HCT116 (cell line): Measurements from ENCODE around the gene NF1. TPM values are rescaled to one million over a fixed set of nuclear protein-coding genes. Genes with fewer than 3 reads are reported as not detected.

ENCODE experiments used
- ATAC-seq: fragments of 200-7000 bp; cut with Tn5 transposase; 2 replicates; pipeline ENCODE4 v1.9.1; 2020; ENCODE audit warnings: mild to moderate bottlenecking, moderate library complexity
- BruUV-seq: library from RNA; stranded (reverse); fragments of 400-500 nt; replicated peaks from 2 replicates; lab custom pipeline; 2021; lab: Mats Ljungman, UMichigan
- CTCF ChIA-PET: fragments of 300-600 bp; sonication (Branson Sonifier 250); formaldehyde crosslinking; loops from one replicate; lab custom pipeline; 2021; ENCODE audit warnings: antibody characterized with exemption; lab: Charles Lee
- POLR2A ChIA-PET: fragments of 300-600, 350-600 bp; sonication (Branson Sonifier 250); formaldehyde crosslinking; loops from one replicate; lab custom pipeline; 2021; ENCODE audit warnings: antibody characterized with exemption; lab: Charles Lee
- RAD21 ChIA-PET, 2 experiments: fragments of 300-600 bp; sonication (Branson Sonifier 250); formaldehyde crosslinking; loops; one replicate each; lab custom pipeline; 2023; ENCODE audit warnings: low total read pairs in 2 of 2; ENCODE audit not compliant: uncharacterized antibody in 2 of 2, unreplicated experiment in 2 of 2, low non-redundant PET in 1 of 2; lab: Charles Lee
- DNase-seq: peaks from one replicate; pipeline ENCODE4 v3.0.0-alpha.2; 2010; ENCODE audit warnings: low read depth, low spot score
- H2AFZ ChIP-seq: fragments of 200-600 bp; shearing (Covaris generic), sonication (generic); 2 replicates; pipeline ENCODE4 v1.6.1; 2017; ENCODE audit warnings: low read depth, mixed run types, mixed read lengths, antibody characterized with exemption, low read length; ENCODE audit not compliant: poor library complexity, severe bottlenecking
- H3K27ac ChIP-seq: 2 replicates; pipeline ENCODE4 v1.5.1; 2012; ENCODE audit warnings: low read depth, low read length
- H3K27me3 ChIP-seq: fragments of 200-600 bp; sonication (generic); 2 replicates; pipeline ENCODE4 v1.6.1; 2016; ENCODE audit warnings: mixed run types, low read length, mixed read lengths; ENCODE audit not compliant: insufficient read depth
- H3K36me3 ChIP-seq, 2 experiments: fragments of 200-500 bp in 1 of 2; fragments of 200-600 bp in 1 of 2; sonication (Bioruptor generic) in 1 of 2; sonication (generic) in 1 of 2; 2 replicates each; pipeline versions ENCODE4 v1.5.1 to v1.6.1; 2014 to 2016; ENCODE audit warnings: low read length in 2 of 2, inconsistent platforms in 1 of 2, mixed read lengths in 1 of 2, mixed run types in 1 of 2; ENCODE audit not compliant: insufficient read depth in 2 of 2, control insufficient read depth in 1 of 2
- H3K4me1 ChIP-seq, 2 experiments: fragments of 200-600 bp in 1 of 2; sonication (generic) in 1 of 2; 2 replicates each; pipeline versions ENCODE4 v1.5.1 to v1.6.1; 2012 to 2017; ENCODE audit warnings: low read length in 2 of 2, inconsistent platforms in 1 of 2, mild to moderate bottlenecking in 1 of 2, mixed read lengths in 1 of 2, mixed run types in 1 of 2, moderate library complexity in 1 of 2; ENCODE audit not compliant: insufficient read depth in 2 of 2, control insufficient read depth in 1 of 2
- H3K4me2 ChIP-seq: fragments of 200-600 bp; sonication (generic); 2 replicates; pipeline ENCODE4 v1.6.1; 2017; ENCODE audit warnings: mixed run types, low read length, mixed read lengths
- H3K4me3 ChIP-seq, 2 experiments: fragments of 200-600 bp in 1 of 2; sonication (generic) in 1 of 2; replicated peaks in 1 of 2; 2 replicates each; pipeline ENCODE4 v1.5.1; 2011 to 2016; ENCODE audit warnings: low read length in 2 of 2, control low read depth in 1 of 2, low read depth in 1 of 2, mild to moderate bottlenecking in 1 of 2, mixed read lengths in 1 of 2, mixed run types in 1 of 2
- H3K79me2 ChIP-seq: fragments of 200-600 bp; sonication (generic); 2 replicates; pipeline ENCODE4 v1.6.1; 2017; ENCODE audit warnings: mild to moderate bottlenecking, mixed run types, low read length, moderate library complexity, mixed read lengths; ENCODE audit not compliant: insufficient read depth
- H3K9ac ChIP-seq: fragments of 200-600 bp; sonication (generic); 2 replicates; pipeline ENCODE4 v1.6.1; 2016; ENCODE audit warnings: low read length, mixed read lengths
- H3K9me2 ChIP-seq: fragments of 200-600 bp; sonication (generic), shearing (Covaris generic); 2 replicates; pipeline ENCODE4 v1.6.1; 2017; ENCODE audit warnings: mixed run types, mild to moderate bottlenecking, moderate library complexity; ENCODE audit not compliant: insufficient read depth
- H3K9me3 ChIP-seq, 2 experiments: fragments of 200-500 bp in 1 of 2; fragments of 200-600 bp in 1 of 2; sonication (Bioruptor generic) in 1 of 2; sonication (generic) in 1 of 2; 2 replicates each; pipeline ENCODE4 v1.6.1; 2014 to 2017; ENCODE audit warnings: low read length in 2 of 2, mixed read lengths in 2 of 2, inconsistent platforms in 1 of 2, low read depth in 1 of 2, mild to moderate bottlenecking in 1 of 2, mixed run types in 1 of 2, moderate library complexity in 1 of 2; ENCODE audit not compliant: control insufficient read depth in 1 of 2, insufficient read depth in 1 of 2
- H4K20me1 ChIP-seq: fragments of 200-600 bp; sonication (generic), shearing (Covaris generic); 2 replicates; pipeline ENCODE4 v1.6.1; 2017; ENCODE audit warnings: mixed run types, mild to moderate bottlenecking, moderate library complexity; ENCODE audit not compliant: insufficient read depth
- CBX3 ChIP-seq: IDR thresholded peaks from 2 replicates; pipeline ENCODE4 v1.6.1; 2012; ENCODE audit warnings: low read depth
- CTCF ChIP-seq, 3 experiments: fragments of 200-600 bp in 1 of 3; sonication (generic) in 1 of 3; IDR thresholded peaks in 2 of 3; conservative IDR thresholded peaks in 1 of 3; 2 replicates each; pipeline ENCODE4 v1.5.1; 2012 to 2017; ENCODE audit warnings: low read depth in 2 of 3, low read length in 2 of 3, antibody characterized with exemption in 1 of 3, borderline replicate concordance in 1 of 3, control low read depth in 1 of 3, mild to moderate bottlenecking in 1 of 3, mixed read lengths in 1 of 3, mixed run types in 1 of 3, moderate library complexity in 1 of 3; ENCODE audit not compliant: insufficient read depth in 1 of 3
- EGR1 ChIP-seq: IDR thresholded peaks from 2 replicates; pipeline ENCODE4 v1.6.1; 2012; ENCODE audit warnings: low read depth
- EZH2 ChIP-seq: fragments of 200-600 bp; sonication (generic); IDR thresholded peaks from 2 replicates; pipeline ENCODE4 v1.6.1; 2017; ENCODE audit warnings: antibody characterized with exemption, mixed run types
- POLR2A ChIP-seq: IDR thresholded peaks from 2 replicates; pipeline ENCODE4 v1.7.0; 2011; ENCODE audit warnings: borderline replicate concordance; ENCODE audit not compliant: insufficient read depth, insufficient read length; ENCODE audit errors: extremely low read depth
- POLR2AphosphoS5 ChIP-seq: IDR thresholded peaks from 2 replicates; pipeline ENCODE4 v1.6.1; 2011; ENCODE audit warnings: mild to moderate bottlenecking, low read depth, low read length, moderate library complexity
- RAD21 ChIP-seq: IDR thresholded peaks from 2 replicates; pipeline ENCODE4 v1.6.1; 2012; ENCODE audit warnings: low read depth, mild to moderate bottlenecking
- REST ChIP-seq: IDR thresholded peaks from 2 replicates; pipeline ENCODE4 v1.6.1; 2012; ENCODE audit warnings: low read depth
- SP1 ChIP-seq: IDR thresholded peaks from 2 replicates; pipeline ENCODE4 v1.6.1; 2012; ENCODE audit warnings: low read depth
- SRF ChIP-seq: IDR thresholded peaks from 2 replicates; pipeline ENCODE4 v1.6.1; 2012; ENCODE audit warnings: low read depth
- TCF7L2 ChIP-seq: IDR thresholded peaks from 2 replicates; pipeline ENCODE4 v1.7.0; 2011; ENCODE audit warnings: borderline replicate concordance, inconsistent platforms; ENCODE audit not compliant: insufficient read depth, insufficient read length; ENCODE audit errors: extremely low read depth
- ZBTB33 ChIP-seq: IDR thresholded peaks from 2 replicates; pipeline ENCODE4 v1.6.1; 2011; ENCODE audit warnings: mild to moderate bottlenecking, low read length, moderate library complexity; ENCODE audit not compliant: insufficient replicate concordance; ENCODE audit errors: extremely low read depth
- ZNF274 ChIP-seq: fragments of 200-500 bp; sonication (Bioruptor generic); IDR thresholded peaks from 2 replicates; pipeline ENCODE4 v1.6.1; 2014; ENCODE audit warnings: mild to moderate bottlenecking, low read depth, low read length, inconsistent platforms
- intact Hi-C: fragments of 100-400 bp; cut with micrococcal nuclease; formaldehyde crosslinking; loops from 2 replicates; pipeline ENCODE4 v1.10.0; 2022
- total RNA-seq: library from RNA; stranded (reverse); gene quantifications from one replicate; pipeline ENCODE4 v1.2.1, GENCODE V29; 2021; ENCODE audit not compliant: unreplicated experiment

The NF1 gene
- total RNA-seq, 1 experiment from 2014 or later: 20.8 TPM

- no peak overlapping the region for H3K27ac ChIP-seq
- intact Hi-C loops: no loop called here
- H3K27me3 ChIP-seq: no peaks in the 10 kb centered on the region
- CTCF ChIA-PET: no interaction called here
- no peaks in the 10 kb centered on the region for H3K4me1 ChIP-seq
- H3K79me2 ChIP-seq: no peaks in the 10 kb centered on the region
- H2AFZ ChIP-seq: no peak overlapping the region
- no peaks in the 10 kb centered on the region for H3K9me2 ChIP-seq
- no peak overlapping the region for H3K4me2 ChIP-seq
- POLR2A ChIA-PET: no interaction called here
- no peaks in the 10 kb centered on the region for H4K20me1 ChIP-seq
- RAD21 ChIA-PET: no interaction called here
- no peak overlapping the region for H3K4me3 ChIP-seq
- no peaks in the 10 kb centered on the region; a peak in 1 of 4 replicates for H3K36me3 ChIP-seq
- no peak overlapping the region for H3K9ac ChIP-seq
- BruUV-seq: no TSS peak
- ATAC-seq: no peak
- no peak for DNase-seq
- TF ChIP-seq CTCF (IDR thresholded peaks at IDR 0.05 in 2 of 3, conservative IDR thresholded peaks at IDR 0.05 in 1 of 3; ENCODE audit: borderline replicate concordance in 1 of 3, insufficient read depth in 1 of 3, low read depth in 2 of 3, low read length in 2 of 3): no peak
- TF ChIP-seq POLR2A: no peak
- no peak for TF ChIP-seq SP1
- TF ChIP-seq CBX3: no peak
- TF ChIP-seq EZH2: no peak
- no peak for TF ChIP-seq POLR2AphosphoS5
- no peak for TF ChIP-seq REST
- TF ChIP-seq ZBTB33: no peak
- no peak for TF ChIP-seq EGR1
- no peak for TF ChIP-seq ZNF274
- TF ChIP-seq SRF: no peak
- no peak for TF ChIP-seq TCF7L2
- no peak for TF ChIP-seq RAD21
- H3K9me3 ChIP-seq: no peaks in the 10 kb centered on the region
Measured at GRCh38 chr17:31307640-31308039, 212.9 kb downstream of the NF1 start.
